Tibial artery (tissue), 4 donors: Measurements from ENCODE around the gene SBF1.

ENCODE experiments used
- DNase-seq, 2 donors: peaks; one replicate each; pipeline ENCODE4 v3.0.0-alpha.2; 2019
- H3K27ac ChIP-seq, 2 donors: fragments of 200-600 bp; sonication (generic) in 1 of 2; 1 replicate in 1 of 2; 2 replicates in 1 of 2; pipeline ENCODE4 v1.5.1; 2018 to 2019; ENCODE audit warnings: mild to moderate bottlenecking in 1 of 2
- H3K27me3 ChIP-seq, 2 donors: fragments of 200-600 bp; sonication (generic) in 1 of 2; one replicate each; pipeline versions ENCODE4 v1.5.1 to v1.6.0; 2016 to 2019
- H3K36me3 ChIP-seq, 3 donors: fragments of 200-600 bp; sonication (generic) in 2 of 3; one replicate each; pipeline ENCODE4 v1.5.1; 2016 to 2019; ENCODE audit warnings: mild to moderate bottlenecking in 2 of 3
- H3K4me1 ChIP-seq, 4 donors: fragments of 200-600 bp; sonication (generic) in 2 of 4; 1 replicate in 3 of 4; 2 replicates in 1 of 4; pipeline ENCODE4 v1.5.1; 2016 to 2019
- H3K4me3 ChIP-seq, 2 donors: fragments of 200-600 bp; sonication (generic) in 1 of 2; 1 replicate in 1 of 2; 2 replicates in 1 of 2; pipeline ENCODE4 v1.5.1; 2018 to 2019; ENCODE audit warnings: mild to moderate bottlenecking in 2 of 2
- H3K9me3 ChIP-seq, 3 donors: fragments of 200-600 bp; sonication (generic) in 1 of 3; one replicate each; pipeline ENCODE4 v1.5.1; 2016 to 2019
- CTCF ChIP-seq, 2 experiments: fragments of 200-600 bp in 1 of 2; fragments of 450-650 bp in 1 of 2; IDR thresholded peaks; one replicate each; pipeline ENCODE4 v1.5.1; 2017 to 2019; ENCODE audit warnings: antibody characterized with exemption in 2 of 2, mild to moderate bottlenecking in 1 of 2, moderate library complexity in 1 of 2
- intact Hi-C: fragments of 100-400 bp; cut with DNase I; formaldehyde crosslinking; loops from one replicate; pipeline ENCODE4 v1.15.0; 2023; ENCODE audit warnings: low total_unique reads

Gene SBF1

GRCh38 chr22:50469377-50470305, 5.2 kb downstream of the SBF1 start:
- H3K27ac ChIP-seq: no peak overlapping the region
- H3K27me3 ChIP-seq: no peaks in the 10 kb centered on the region
- H3K9me3 ChIP-seq: no peaks in the 10 kb centered on the region
- peaks cover 30 to 36% (median 32%) of the 10 kb centered on the region in 3 donors for H3K36me3 ChIP-seq
- H3K4me3 ChIP-seq: no peak overlapping the region
- peaks cover 5 to 61% (median 44%) of the 10 kb centered on the region in 4 donors for H3K4me1 ChIP-seq
- DNase-seq: no peak
- TF ChIP-seq CTCF (IDR thresholded peaks at IDR 0.05): no peak
- intact Hi-C loops: no loop called here

GRCh38 chr22:50468626-50469025, 6.2 kb downstream of the SBF1 start:
- Histone ChIP-seq H3K27ac (no peak overlapping the region), H3K36me3 (peaks cover 40 to 46% (median 42%) of the 10 kb centered on the region in 3 donors), H3K9me3 (no peaks in the 10 kb centered on the region), H3K27me3 (no peaks in the 10 kb centered on the region), H3K4me3 (no peak overlapping the region), H3K4me1 (peaks cover 5 to 58% (median 41%) of the 10 kb centered on the region in 4 donors)
- intact Hi-C loops: no loop called here
- no peak for DNase-seq
- TF ChIP-seq CTCF (IDR thresholded peaks at IDR 0.05): no peak

- no peak overlapping the region for H3K27ac ChIP-seq
- DNase-seq: no peak
- no peak for TF ChIP-seq CTCF (IDR thresholded peaks at IDR 0.05)
- H3K36me3 ChIP-seq: peaks cover 48 to 54% (median 49%) of the 10 kb centered on the region in 3 donors
- no peaks in the 10 kb centered on the region for H3K9me3 ChIP-seq
- no peak overlapping the region for H3K4me3 ChIP-seq
- intact Hi-C loops: no loop called here
- H3K4me1 ChIP-seq: peaks cover 5 to 50% (median 33%) of the 10 kb centered on the region in 4 donors
- no peaks in the 10 kb centered on the region for H3K27me3 ChIP-seq
Observed at GRCh38 chr22:50467773-50468440, 6.9 kb downstream of the SBF1 start.

- H3K27me3 ChIP-seq: no peaks in the 10 kb centered on the region
- H3K36me3 ChIP-seq: peaks cover 53 to 59% (median 55%) of the 10 kb centered on the region in 3 donors
- no peak overlapping the region for H3K27ac ChIP-seq
- H3K4me1 ChIP-seq: peaks cover 0 to 45% (median 28%) of the 10 kb centered on the region in 4 donors
- H3K9me3 ChIP-seq: no peaks in the 10 kb centered on the region
- TF ChIP-seq CTCF (IDR thresholded peaks at IDR 0.05): no peak
- no peak overlapping the region for H3K4me3 ChIP-seq
- DNase-seq: no peak
- intact Hi-C loops: no loop called here
Observed at GRCh38 chr22:50467341-50467740, 7.5 kb downstream of the SBF1 start.

GRCh38 chr22:50465066-50465930, 9.5 kb downstream of the SBF1 start:
- intact Hi-C loops: no loop called here
- TF ChIP-seq CTCF (IDR thresholded peaks at IDR 0.05): no peak
- DNase-seq: no peak

More at GRCh38 chr22:50465066-50465930, 9.5 kb downstream of the SBF1 start:
- Histone ChIP-seq H3K27me3 (no peaks in the 10 kb centered on the region), H3K4me3 (no peak overlapping the region), H3K36me3 (peaks cover 74 to 80% (median 75%) of the 10 kb centered on the region in 3 donors), H3K9me3 (no peaks in the 10 kb centered on the region), H3K4me1 (peaks cover 0 to 24% (median 8%) of the 10 kb centered on the region in 4 donors), H3K27ac (no peak overlapping the region)
